HG03280 (cell line): Measurements from ENCODE around the gene CA5A.

Experiments
- ATAC-seq: cut with Tn5 transposase; IDR thresholded peaks from one replicate; pipeline ENCODE4 v1.9.1; 2021; ENCODE audit warnings: mild to moderate bottlenecking, moderate library complexity; ENCODE audit not compliant: unreplicated experiment

The CA5A gene

DNA sequence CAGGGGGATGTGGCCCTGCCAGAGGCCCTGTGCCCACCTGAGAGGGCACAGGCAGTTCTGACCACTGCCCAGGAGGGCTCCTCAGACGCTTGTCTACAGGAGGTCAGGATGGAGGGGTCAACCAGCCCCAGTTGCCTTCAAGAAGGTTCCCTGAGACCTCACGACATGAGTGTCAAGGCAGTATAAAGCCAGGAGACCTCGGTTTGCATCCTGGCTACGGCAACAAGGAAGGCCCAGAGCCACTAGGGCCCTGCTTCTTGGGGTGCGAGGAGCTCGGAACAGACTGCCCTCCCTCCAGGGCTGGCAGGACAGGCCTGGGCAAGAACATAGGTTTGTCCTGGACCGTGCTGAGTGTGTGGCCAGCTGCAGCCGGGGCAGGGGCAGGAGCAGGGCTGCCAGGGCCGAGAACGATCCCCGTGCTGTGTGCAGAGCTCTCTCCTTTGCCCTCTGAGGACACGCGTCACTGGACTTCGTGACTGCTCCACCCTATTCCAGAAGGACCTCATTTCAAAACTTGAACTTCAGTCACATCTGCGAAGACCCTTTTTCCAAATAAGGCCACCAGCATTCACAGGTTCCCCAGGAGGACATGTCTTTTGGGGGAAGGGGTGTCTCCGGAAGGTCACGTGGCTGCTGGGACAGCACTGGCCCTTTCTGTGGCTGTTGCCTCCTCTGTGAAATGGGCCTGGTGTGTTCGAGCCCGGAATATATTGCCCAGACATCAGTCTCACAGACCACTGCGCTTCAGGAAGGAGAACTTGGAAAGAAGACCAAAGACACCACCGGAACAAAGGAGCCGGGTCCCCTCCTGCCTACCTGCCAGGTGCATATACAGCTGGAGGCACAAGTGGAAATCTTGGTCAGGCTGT lies 94.8 kb downstream of the CA5A start:
- ATAC-seq: no peak

DNA sequence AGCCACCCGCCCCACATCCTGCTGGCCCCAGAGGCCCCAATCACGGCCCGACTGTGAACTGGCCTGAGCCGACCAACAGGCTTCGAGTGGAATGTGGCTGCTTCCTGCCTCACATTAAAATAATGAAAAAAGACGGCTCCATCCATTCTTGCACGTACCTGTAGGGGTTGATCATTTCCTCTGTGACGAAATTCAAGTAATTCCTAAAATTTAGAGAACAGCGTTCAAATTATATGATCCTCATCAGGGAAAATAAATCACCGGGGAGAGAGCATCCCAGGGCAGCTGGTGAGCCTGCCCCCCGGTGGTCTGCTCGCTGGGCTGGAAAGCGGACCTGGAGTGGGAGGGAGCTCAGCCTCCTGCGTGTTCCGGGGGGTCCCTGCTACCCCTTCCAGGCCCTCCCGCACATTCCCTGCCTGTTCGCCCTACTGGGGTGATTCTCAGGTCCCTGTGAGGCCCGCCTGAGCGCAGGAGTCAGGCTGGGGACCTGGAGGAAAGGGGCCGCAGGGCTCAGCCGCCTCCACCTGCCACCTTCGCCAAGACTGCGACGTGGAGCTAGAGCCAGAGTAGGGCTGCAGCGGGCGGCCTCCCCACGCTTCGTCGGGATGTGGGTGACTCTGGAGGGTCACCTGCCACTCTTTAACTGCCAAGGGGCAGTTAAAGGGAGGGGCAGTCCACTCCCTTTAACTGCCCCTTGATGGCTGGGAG lies 95.9 kb downstream of the CA5A start:
- no peak for ATAC-seq

DNA sequence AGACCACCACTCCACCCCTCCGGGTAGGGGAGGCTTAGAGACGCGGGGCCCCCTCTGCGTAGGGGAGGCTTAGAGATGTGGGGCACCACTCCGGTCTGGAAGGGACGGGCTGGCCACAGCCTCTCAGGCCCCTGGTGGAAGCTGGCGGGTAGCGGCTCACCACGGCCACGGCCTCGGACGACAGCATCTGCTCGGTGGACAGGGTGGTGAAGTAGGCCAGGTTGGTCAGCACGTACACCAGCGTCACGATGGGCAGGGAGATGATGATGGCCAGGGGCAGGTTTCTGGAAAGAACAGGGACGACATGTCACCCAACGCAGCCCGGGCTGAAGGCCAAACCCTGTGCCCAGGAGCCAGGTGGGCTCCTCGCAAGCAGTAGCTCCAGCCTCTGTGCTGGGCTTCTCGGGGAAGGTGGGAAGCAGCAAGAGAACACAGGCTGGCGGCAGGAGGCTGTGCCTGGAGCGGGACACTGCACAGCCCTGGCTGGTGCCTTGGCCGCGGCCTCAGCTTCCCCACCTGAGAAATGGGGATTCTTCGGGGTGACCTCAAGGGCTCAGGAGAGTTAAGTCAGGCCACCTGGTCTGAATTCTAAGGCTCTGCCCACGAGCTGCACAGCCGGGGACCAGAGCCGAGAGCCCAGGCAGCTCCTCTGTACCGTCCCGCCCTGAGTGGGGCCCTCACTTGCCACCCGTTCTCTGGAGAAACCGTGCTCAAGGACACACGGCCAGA lies 96.6 kb downstream of the CA5A start:
- no peak for ATAC-seq

DNA sequence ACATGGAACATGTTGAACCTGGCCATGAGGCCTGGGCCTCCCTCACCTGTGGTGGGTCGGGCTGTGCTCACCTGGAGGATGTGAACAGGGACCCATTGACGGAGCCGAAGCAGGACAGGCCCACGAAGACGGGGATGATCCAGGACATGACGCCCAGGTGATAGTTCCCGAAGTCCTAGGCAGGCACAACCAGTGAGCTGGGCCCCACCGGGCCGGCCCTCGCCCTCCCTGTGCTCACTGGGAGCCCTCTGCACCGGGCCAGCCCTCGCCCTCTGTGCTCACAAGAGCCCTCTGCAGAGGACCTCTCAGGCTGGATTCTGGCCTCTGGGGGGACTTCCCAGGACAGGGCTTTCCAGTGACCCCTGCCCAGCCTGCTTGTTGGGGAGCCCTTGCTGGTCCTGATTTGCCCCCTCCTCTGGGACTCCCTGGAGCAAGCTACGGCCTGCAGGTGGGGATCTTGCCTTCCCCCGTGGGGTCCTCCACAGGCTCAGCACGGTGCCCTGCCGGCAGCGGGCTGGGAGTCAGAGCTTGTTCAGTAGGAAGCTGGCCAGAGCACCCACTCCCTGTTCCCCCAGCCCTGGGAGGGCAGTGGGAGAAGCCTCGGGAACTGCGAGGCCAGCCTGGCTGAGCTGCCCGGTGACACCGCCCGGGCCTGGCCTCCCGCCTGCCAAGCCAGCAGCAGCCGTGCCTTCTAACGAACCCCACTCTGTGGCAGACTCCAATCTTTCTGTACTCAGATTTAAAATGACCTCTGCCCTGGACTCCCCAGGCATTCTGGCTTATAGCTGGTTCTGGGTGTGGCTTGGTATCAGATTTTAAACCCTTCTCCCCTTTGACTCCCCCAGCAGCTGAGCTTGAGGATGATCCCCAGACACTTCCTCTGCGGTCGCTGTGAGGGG lies 97.4 kb downstream of the CA5A start:
- ATAC-seq: no peak
